SKM-1 (cell line): ENCODE results near the gene STRA8.
"Not testable (repeated sequence)": the region's sequence is repeated elsewhere in the genome, so short reads cannot be mapped to it uniquely, and the experiment has no call there.

Source experiments
- DNase-seq: peaks from one replicate; lab custom pipeline; 2025; ENCODE audit not compliant: unreplicated experiment; lab: John Stamatoyannopoulos, UW

Gene STRA8

GRCh38 chr7:135204341-135204749, 29.3 kb upstream of the STRA8 start:
- no peak for DNase-seq

DNA sequence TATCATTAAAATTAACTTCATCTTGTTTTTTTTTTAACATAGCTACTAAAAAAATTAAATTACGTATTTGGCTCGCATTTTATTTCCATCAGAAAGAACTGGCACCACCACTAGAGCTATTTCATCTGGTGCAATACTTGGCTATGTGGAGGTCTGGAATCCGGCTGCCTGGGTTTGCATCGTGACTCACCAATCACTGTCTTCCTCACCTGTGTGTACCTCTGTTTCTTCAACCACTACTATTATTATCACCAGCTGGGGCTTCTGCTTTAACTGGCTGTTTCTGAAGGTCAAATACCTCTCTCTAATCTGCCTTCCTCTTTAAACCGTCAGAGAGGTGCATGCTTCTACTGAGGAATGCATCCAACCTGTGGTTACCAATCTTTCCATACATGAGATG, 28.8 kb upstream of the STRA8 start:
- DNase-seq: no peak

DNA sequence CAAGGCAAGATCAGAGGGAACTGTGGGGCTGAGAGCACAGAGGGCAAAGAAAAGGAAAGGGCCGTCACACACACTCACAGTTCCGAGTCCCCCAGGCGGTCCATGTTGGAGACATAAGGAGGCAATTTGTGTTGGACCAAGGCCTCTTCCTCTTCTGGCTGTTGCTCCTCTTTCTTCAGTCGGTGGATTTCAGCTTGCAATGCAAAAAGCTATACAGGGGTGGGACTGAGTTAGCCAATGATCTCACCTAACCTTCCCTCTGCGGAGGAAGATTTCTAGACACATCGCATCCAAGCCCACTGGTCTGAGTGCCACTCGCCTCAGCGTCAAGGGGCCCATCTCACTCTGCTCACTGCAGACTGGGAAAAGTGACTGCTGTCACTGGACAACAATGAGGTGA, 27.8 kb upstream of the STRA8 start:
- no peak for DNase-seq

- DNase-seq: no peak
Measured at GRCh38 chr7:135206941-135207391, 26.7 kb upstream of the STRA8 start.

DNA sequence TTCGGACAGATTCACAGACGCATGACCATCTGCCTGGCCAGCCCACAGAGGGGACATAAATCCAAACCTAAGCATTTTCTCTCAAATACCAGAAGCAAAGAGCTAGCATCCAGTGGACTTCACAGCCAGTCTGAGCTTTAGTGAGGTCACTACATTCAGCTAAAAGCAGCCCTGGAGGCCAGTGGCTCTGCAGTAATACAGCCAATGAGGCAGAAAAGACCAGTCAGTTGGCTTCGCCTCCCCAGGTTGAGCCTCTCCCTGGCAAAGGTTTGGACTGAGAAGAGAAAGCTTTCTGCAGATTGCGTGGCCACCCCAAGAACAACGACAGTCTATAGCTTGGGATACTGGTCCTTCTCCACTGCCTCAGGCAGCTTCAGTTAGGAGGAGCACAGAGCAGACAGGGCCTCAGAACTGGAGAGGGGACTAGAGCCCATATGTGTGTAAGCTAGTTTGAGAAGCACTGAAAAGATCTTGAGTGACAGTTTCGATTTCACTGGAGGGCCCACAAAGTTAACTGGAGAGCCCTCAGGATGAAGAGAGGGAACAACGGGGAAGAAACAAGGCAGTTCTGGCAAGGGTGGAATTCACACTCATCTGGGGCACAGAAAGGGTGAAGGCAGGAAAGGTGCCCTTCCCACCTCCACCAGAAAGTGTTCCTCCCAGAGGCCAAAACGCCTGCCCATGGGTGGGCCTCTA, 26.1 kb upstream of the STRA8 start:
- DNase-seq: no peak

DNA sequence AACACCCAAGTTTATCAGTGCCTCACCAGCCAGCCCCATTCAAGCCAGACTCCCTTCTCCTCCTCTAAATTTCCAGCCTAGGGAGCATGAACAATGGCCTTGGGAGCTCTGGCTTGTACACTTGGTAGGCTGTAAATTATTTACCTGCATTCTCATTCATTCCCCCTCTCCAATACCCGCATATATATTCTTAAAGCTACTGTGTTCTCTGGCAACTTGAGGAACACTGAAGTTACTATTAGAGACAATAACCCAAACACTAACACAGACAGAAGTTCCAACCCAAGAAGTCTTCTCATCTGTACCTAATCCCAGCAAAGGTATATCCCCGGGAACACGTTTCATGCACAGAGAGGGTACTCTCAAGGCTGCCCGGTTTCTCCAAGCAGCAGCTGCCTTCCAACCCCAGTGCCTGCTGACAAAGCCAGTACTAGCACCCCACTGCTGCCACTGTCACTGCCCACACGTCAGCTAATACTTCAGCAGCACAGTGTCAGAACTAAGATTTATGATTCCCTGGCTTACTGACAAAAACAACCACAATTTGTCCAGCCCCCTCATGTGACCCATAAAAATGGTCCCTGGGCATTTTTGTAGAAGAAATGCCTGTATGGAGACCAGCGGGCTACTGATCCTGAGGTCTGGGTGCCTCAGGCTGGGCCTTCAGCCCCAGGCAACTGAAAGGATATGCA, 25.4 kb upstream of the STRA8 start:
- DNase-seq: no peak

DNA sequence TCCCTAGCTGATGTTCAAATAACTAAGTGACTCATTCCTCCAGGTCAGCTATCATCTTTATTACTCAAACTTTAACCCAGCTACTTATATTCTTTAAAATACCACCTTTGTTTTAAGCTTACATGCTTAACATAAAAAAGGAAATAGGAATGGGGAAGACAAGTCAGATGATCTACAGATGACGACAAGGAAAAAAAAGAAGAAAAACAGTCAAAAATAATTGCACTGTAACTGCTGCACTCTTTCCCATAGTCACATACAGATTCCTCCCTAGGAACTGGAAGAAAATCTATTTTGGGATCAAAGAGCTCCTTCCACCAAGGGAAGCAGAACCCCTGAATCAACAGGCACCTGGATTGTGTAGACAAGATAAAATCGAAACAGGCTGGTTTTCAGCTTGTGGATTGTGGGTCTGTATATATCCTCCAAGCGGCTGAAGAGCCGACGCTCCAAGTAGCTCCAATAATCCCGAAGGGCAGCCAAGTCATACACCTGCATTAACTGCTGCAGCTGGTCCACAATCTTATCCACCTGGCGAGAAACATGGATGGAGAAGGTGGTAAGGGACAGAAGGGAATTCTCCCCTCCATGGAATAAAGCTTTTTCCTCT, 24.3 kb upstream of the STRA8 start:
- no peak for DNase-seq

GRCh38 chr7:135210888-135211178, 22.8 kb upstream of the STRA8 start:
- no peak for DNase-seq

- DNase-seq: peak; percentile 82
Measured at GRCh38 chr7:135211179-135211945, 22.3 kb upstream of the STRA8 start, which contains the start of gene WDR91. TSS of gene WDR91 (minus strand) at chr7:135211526. CDS start at chr7:135211502, 24 bp downstream.

DNA sequence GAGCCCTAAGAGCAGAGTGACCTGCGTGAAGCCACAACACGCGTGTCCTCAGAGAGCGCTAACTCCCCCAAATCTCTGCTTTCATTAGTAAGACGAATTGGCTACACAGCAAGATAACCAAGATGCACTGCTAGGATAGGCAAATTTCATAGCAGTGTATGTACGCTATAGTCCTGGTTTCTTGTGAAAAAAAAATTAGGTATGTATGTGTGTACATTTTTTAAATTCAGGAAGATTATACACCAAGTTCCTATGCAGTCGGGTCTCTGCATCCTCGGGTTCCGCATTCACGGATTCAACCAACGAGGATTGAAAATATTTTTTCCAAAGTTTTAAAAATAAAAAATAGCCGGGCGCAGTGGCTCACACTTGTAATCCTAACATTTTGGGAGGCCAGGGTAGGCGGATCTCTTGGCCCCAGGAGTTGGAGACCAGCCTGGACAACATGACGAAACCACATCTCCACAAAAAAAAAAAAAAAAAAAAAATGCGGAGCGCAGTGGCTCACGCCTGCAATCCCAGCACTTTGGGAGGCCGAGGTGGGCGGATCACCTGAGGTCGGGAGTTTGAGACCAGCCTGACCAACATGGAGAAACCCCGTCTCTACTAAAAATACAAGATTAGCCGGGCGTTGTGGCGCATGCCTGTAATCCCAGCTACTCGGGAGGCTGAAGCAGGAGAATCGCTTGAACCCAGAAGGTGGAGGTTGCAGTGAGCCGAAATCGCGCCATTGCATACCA, 21.5 kb upstream of the STRA8 start:
- not testable (repeated sequence) for DNase-seq

DNA sequence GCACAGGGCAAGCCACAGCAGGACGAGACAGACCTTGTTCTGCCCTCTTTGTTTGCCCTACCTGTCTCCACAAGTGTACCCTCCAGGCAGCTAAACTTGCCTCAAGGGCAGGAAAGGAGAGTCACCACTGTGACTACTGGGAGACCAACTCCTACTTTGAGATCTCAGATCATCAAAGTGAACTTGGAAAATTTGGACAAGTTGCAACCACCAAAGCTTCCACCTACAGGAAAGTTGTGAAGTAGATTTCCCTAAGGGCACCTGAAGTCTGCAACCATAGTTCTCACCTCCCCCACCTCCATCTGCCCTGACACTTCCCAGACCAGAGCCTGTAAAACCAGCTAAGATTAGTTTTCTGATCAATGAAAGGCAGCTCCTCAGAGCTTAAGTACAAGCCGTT, 19.8 kb upstream of the STRA8 start:
- no peak for DNase-seq

DNA sequence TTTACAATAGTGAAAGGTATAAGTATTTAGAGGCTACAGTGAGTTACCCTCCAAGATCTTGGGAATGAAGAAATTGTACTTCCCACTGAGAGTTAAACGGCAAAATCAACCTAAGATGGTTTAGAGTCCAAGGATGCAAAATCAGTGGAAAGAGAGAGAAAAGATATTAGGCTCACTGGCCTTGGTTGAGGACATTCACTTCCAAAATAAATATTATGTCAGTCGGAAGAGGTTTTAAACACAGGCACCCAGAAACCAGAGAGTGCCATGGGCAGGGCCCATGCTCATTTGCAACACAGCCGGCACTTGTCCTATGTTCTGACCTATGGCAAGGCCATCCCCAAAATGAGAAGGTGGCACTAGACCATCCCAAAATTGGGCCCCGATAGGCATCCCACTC, 18.5 kb upstream of the STRA8 start:
- DNase-seq: no peak

DNA sequence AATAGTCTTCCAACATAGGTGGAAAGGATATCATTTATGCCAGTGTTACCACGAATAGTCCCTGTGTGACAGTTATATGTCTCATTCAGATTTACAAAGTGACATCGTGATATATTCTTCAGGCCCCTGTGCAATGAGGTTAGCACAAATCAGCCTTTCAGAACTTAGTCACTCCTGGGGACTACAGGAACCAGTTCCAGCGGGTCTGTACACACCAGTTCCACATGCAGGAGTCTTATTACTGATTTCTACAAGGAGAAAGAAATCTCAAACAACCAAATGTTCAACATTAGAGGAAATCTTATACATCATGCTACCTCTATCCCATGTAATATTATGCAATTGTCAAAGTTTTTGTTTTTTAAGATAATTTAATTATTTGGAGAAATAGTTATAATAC, 17.9 kb upstream of the STRA8 start:
- no peak for DNase-seq

DNA sequence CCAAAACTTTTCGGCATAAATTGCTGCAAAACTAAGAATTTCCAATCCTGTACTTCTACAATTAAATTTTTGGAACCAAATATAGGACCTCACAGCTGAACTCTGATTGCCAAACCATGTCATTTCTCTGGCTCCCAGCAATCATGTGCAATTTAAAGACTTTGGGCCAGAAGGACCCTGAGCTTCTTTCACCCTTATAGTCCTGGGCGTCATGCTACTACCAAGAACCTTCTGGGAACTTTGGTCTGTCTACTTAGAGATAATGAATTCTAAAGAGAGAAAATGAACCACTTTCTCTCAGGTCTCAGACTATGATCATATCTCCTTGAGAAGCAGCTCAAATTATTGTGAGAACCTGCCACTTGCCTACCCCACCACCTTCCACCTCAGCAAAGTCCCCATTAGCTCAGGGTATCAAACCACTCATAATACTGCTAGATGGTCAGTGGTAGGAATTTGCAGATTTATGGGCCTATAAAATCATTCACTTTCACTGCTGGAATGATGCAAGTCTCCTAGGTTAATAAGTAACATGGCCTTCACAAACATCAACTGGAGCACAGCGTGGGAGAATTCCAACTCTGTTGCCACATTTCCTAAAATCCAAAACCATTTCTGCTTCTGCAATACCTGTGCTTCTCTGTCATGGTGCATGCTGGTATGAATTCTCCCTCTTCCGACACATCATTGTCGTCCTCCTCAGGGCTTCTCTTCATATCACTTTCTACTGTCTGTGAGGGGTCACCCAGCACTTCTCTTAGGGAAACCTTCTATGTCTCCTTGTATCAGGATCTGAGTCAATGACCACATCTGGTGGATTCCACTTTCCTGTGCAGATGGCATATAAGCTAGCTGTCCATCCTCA, 15.8 kb upstream of the STRA8 start:
- no peak for DNase-seq

GRCh38 chr7:135224027-135224426, 9.6 kb upstream of the STRA8 start:
- DNase-seq: peak; percentile 66

DNA sequence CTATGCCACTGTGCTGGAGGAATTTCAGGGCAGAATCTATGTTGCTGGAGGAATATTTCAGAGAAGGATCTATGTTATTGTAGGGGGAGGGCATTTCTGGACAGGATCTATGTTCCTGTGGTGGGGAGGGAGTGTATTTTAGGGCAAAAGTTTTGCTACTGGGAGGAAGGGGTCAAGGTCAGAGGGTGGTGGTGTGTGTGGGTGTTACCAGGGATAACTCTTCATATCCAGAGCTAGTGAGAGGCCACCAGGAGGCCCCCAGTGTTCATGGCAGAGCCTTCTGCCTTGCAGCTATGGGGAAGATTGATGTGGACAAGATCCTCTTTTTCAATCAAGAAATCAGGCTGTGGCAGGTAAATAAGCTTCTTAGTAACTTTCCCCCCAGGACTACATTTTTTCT, 2.0 kb upstream of the STRA8 start:
- no peak for DNase-seq

DNA sequence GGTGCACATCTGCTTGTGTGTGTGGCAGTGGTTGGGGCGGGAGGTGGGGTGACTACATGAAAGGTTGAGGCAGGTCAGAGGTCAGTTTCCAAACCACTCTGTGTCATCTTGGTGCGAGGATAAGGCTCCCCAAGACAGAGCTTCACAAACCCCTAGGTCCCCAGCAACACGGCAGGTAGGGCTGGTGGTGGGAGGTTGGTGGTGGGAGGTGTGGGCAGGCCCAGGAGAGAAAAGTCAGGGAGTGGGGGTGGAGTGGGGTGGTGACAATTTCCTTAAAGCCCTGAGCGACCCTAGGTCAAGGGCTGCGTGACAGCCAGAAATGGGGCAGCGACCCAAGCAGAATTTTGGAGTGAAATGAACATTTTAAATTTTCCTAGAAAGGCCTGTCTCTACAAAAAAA, 1.6 kb upstream of the STRA8 start:
- no peak for DNase-seq

DNA sequence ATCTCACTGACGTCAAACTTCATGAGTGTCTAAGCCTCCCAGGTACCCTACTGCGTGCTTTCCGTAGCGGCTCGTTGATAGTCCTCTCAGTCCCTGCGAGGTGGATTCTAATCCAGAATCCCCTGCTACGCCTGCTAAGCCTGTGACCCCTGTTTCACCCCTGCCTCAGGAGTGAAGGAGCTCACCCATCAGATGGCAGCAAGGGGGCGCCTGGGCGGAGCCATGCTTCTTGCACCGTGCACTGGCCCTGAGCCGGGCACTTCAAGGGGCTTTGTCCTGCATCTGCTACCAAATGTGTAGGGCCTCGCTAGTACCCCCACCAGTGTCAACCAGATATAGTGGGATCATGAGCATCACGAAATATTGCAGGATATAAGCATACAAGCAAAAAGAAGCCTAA, 918 bp upstream of the STRA8 start:
- DNase-seq: no peak

DNA sequence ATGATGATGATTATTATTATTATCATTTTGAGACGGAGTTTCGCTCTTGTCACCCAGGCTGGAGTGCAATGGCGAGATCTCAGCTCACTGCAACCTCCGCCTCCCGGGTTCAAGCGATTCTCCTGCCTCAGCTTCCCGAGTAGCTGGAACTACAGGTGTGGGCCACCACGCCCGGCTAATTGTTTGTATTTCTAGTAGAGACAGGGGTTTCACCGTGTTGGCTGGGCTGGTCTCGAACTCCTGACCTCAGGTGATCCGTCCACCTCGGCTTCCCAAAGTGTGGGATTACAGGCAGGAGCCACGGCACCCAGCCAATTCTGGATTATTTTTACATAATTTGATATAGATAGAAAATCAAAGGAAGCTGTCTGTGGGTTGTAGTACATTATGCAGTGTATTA, 457 bp downstream of the STRA8 start:
- DNase-seq: not testable (repeated sequence)

DNA sequence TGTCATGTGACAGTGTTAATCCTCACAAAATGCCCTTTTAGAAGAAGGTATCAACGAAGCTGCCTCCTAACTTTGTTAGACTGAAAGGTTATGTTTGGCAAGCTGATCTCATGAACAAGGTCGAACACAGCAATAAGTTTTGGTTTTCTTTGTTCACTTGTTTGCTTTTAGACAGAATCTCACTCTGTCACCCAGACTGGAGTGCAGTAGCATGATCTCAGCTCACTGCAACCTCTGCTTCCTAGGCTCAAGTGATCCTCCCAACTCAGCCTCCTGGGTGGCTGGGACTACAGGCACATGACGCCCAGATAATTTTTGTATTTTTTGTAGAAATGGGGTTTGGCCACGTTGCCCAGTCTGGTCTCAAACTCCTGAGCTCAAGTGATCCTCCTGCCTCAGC, 1.1 kb downstream of the STRA8 start:
- no peak for DNase-seq
